Hepatocyte (in vitro differentiated cells): ENCODE results near the gene RASIP1. TPM values are rescaled to one million over a fixed set of nuclear protein-coding genes. Genes with fewer than 3 reads are reported as not detected.
"Not testable (repeated sequence)": the region's sequence is repeated elsewhere in the genome, so short reads cannot be mapped to it uniquely, and the experiment has no call there.

Source experiments
- DNase-seq: peaks from one replicate; pipeline ENCODE4 v3.0.0-alpha.2; 2016; ENCODE audit warnings: low spot score
- H2AFZ ChIP-seq: fragments of 200-600 bp; sonication (generic); 2 replicates; pipeline ENCODE4 v1.6.0; 2016; ENCODE audit warnings: antibody characterized with exemption, mild to moderate bottlenecking
- H3K27ac ChIP-seq: fragments of 200-600 bp; sonication (generic); 2 replicates; pipeline ENCODE4 v1.5.1; 2016; ENCODE audit warnings: mild to moderate bottlenecking
- H3K27me3 ChIP-seq: fragments of 200-600 bp; sonication (generic); 2 replicates; pipeline ENCODE4 v1.6.1; 2016
- H3K36me3 ChIP-seq: fragments of 200-600 bp; sonication (generic); replicated peaks from 2 replicates; pipeline ENCODE4 v1.5.1; 2016; ENCODE audit warnings: low read depth; ENCODE audit not compliant: insufficient read depth
- H3K4me1 ChIP-seq: fragments of 200-600 bp; sonication (generic); 2 replicates; pipeline ENCODE4 v1.5.1; 2016; ENCODE audit warnings: mild to moderate bottlenecking, moderate library complexity; ENCODE audit not compliant: insufficient read depth
- H3K4me2 ChIP-seq: fragments of 200-600 bp; sonication (generic); 2 replicates; pipeline ENCODE4 v1.6.0; 2016
- H3K4me3 ChIP-seq: fragments of 200-600 bp; sonication (generic); 2 replicates; pipeline ENCODE4 v1.5.1; 2016; ENCODE audit warnings: mild to moderate bottlenecking
- H3K79me2 ChIP-seq: fragments of 200-600 bp; sonication (generic); 2 replicates; pipeline ENCODE4 v1.6.0; 2017; ENCODE audit warnings: mild to moderate bottlenecking
- H3K9me2 ChIP-seq: fragments of 200-600 bp; sonication (generic); replicated peaks from 2 replicates; pipeline ENCODE4 v1.6.0; 2017; ENCODE audit warnings: mild to moderate bottlenecking; ENCODE audit not compliant: insufficient read depth
- H3K9me3 ChIP-seq: fragments of 200-600 bp; sonication (generic); 2 replicates; pipeline ENCODE4 v1.5.1; 2016; ENCODE audit warnings: low read depth, mild to moderate bottlenecking
- H4K20me1 ChIP-seq: fragments of 200-600 bp; sonication (generic); 2 replicates; pipeline ENCODE4 v1.6.0; 2016; ENCODE audit warnings: mild to moderate bottlenecking; ENCODE audit not compliant: insufficient read depth, poor library complexity, severe bottlenecking
- EZH2 ChIP-seq: fragments of 200-600 bp; sonication (generic); IDR thresholded peaks from 2 replicates; pipeline ENCODE4 v1.6.1; 2016; ENCODE audit warnings: antibody characterized with exemption, mild to moderate bottlenecking, borderline replicate concordance
- EZH2phosphoT487 ChIP-seq: fragments of 200-600 bp; sonication (generic); IDR thresholded peaks from one replicate; pipeline ENCODE4 v1.6.1; 2018; ENCODE audit warnings: antibody characterized with exemption, mild to moderate bottlenecking, low read depth, moderate library complexity; ENCODE audit not compliant: unreplicated experiment, severe bottlenecking
- WGBS: methylation state at CpG from one replicate; pipeline ENCODE4 v1.1.6; 2016; ENCODE audit warnings: low lambda C conversion rate; ENCODE audit errors: missing lambda C conversion rate; 5-methylcytosine and 5-hydroxymethylcytosine counted together
- polyA plus RNA-seq: library from polyadenylated mRNA; unstranded; fragments of >200 nt; fragmentation: Nextera tagmentation; extraction: Ambion mirVana; gene quantifications from 2 replicates; pipeline ENCODE4 v1.2.1, GENCODE V29; 2016
- total RNA-seq: library from RNA; depleted of rRNA; stranded (reverse); fragments of >200 nt; gene quantifications from 2 replicates; pipeline ENCODE4 v1.2.3, GENCODE V29; 2014
- TF ChIP-seq, protein P1 (sequence below): fragments of 200-600 bp; sonication (generic); IDR thresholded peaks from 2 replicates; pipeline ENCODE4 v1.5.1; 2016; ENCODE audit warnings: antibody characterized with exemption, mild to moderate bottlenecking; ENCODE audit not compliant: poor library complexity

The RASIP1 gene
- total and polyA plus RNA-seq, 2 experiments from 2014 or later = 1.1 to 1.9 TPM

DNA sequence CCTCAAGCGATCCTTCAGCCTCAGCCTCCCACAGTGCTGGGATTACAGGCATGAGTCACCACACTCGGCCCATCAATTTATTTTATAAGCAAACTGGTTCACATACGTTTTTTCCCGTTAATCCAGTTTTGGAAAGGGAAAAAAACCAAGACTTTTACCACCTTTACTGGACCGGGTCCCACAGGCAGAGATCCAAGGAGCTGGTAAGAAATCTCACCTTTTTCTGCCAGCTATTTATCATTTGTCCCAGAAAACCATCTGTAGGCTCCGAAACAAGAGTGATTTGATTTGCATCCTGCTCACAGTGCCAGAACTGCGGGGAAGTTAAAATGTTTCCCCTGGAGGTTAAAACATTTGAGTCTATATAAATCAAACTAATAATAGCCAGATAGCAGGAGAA lies 51.0 kb downstream of the RASIP1 start:
- H3K9me2 ChIP-seq = no peaks in the 10 kb centered on the region
- TF ChIP-seq, protein P1, sequence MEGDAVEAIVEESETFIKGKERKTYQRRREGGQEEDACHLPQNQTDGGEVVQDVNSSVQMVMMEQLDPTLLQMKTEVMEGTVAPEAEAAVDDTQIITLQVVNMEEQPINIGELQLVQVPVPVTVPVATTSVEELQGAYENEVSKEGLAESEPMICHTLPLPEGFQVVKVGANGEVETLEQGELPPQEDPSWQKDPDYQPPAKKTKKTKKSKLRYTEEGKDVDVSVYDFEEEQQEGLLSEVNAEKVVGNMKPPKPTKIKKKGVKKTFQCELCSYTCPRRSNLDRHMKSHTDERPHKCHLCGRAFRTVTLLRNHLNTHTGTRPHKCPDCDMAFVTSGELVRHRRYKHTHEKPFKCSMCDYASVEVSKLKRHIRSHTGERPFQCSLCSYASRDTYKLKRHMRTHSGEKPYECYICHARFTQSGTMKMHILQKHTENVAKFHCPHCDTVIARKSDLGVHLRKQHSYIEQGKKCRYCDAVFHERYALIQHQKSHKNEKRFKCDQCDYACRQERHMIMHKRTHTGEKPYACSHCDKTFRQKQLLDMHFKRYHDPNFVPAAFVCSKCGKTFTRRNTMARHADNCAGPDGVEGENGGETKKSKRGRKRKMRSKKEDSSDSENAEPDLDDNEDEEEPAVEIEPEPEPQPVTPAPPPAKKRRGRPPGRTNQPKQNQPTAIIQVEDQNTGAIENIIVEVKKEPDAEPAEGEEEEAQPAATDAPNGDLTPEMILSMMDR = no peak
- TF ChIP-seq EZH2 (no peak), EZH2phosphoT487 (no peak)
- H3K36me3 ChIP-seq = no peaks in the 10 kb centered on the region
- no peaks in the 10 kb centered on the region for H4K20me1 ChIP-seq
- H3K9me3 ChIP-seq = no peaks in the 10 kb centered on the region
- H3K4me2 ChIP-seq = no peak overlapping the region
- DNase-seq = no peak
- no peak overlapping the region for H2AFZ ChIP-seq
- no peaks in the 10 kb centered on the region for H3K79me2 ChIP-seq
- H3K4me1 ChIP-seq = peaks cover 17% of the 10 kb centered on the region
- H3K27ac ChIP-seq = no peak overlapping the region
- WGBS = 70% methylated on average over 7 of the region's 7 CpGs
- no peaks in the 10 kb centered on the region for H3K27me3 ChIP-seq
- H3K4me3 ChIP-seq = no peak overlapping the region

DNA sequence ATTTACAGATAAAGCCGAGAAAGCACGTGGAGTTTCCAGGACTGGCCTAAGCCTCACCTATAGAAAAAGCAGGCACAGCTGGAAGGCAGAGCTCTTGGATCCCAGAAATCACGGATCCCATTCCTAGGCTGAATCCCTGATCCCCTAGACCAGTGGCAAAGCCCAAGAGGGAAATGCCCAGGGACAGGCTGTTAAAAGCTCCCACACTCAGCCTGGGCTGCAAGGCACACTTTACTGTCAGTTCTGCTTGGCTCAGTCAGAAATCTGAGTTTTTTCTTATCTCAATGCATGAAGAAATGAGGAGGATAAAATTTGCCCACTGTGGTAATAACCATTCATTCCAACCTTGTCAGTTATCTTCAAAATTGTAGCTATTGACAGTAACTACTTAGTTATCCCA lies 52.6 kb downstream of the RASIP1 start:
- no peak overlapping the region for H2AFZ ChIP-seq
- no peaks in the 10 kb centered on the region for H3K36me3 ChIP-seq
- WGBS = 74% methylated on average over 3 of the region's 3 CpGs
- H3K4me2 ChIP-seq = no peak overlapping the region
- no peaks in the 10 kb centered on the region for H4K20me1 ChIP-seq
- H3K79me2 ChIP-seq = no peaks in the 10 kb centered on the region
- TF ChIP-seq EZH2phosphoT487 (no peak), EZH2 (no peak)
- TF ChIP-seq, protein P1 = no peak
- H3K4me3 ChIP-seq = no peak overlapping the region
- H3K4me1 ChIP-seq = peaks cover 21% of the 10 kb centered on the region
- DNase-seq = no peak
- no peaks in the 10 kb centered on the region for H3K9me2 ChIP-seq
- no peaks in the 10 kb centered on the region for H3K27me3 ChIP-seq
- H3K9me3 ChIP-seq = no peaks in the 10 kb centered on the region
- H3K27ac ChIP-seq = peak overlapping the region; percentile 67

DNA sequence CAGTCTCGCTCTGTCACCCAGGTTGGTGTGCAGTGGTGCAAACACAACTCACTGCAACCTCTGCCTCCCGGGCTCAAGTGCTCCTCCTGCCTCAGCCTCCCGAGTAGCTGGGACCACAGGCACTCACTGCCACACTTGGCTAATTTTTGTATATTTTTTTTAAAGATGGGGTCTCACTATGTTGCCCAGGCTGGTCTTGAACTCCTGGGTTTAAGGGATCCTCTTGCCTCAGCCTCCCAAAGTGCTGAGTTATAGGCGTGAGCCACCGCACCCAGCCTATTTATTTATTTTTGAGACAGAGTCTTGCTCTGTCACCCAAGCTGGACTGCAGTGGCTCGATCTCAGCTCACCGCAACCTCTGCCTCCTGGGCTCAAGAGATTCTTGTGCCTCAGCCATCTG lies 53.8 kb downstream of the RASIP1 start:
- not testable (repeated sequence) for H3K27ac ChIP-seq, DNase-seq, H4K20me1 ChIP-seq, H3K36me3 ChIP-seq, H3K9me3 ChIP-seq, H3K27me3 ChIP-seq, H2AFZ ChIP-seq, H3K4me2 ChIP-seq, H3K9me2 ChIP-seq, H3K79me2 ChIP-seq, H3K4me3 ChIP-seq
- peaks cover 21% of the 10 kb centered on the region for H3K4me1 ChIP-seq
- whole genome bisulfite sequencing = 98% methylated on average over 7 of the region's 7 CpGs

DNA sequence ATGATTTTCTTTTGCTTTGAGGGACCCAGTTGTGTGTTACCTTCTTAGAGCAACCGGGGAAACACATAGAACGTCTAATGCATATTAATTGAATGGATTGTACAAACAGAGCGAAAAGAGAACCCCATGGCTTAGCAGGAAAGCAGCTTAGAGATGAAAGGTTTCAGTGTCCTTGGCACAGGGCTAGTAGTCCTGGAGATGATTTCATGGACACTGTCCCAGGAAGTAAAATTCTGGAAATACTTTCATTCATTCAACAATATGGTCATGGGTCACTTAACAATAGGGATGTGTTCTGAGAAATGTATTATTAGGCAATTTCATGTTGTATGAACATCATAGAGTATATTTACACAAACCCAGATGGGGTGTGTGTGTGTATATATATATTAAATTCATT lies 54.3 kb downstream of the RASIP1 start:
- no peak for DNase-seq
- no peaks in the 10 kb centered on the region for H3K36me3 ChIP-seq
- no peaks in the 10 kb centered on the region for H3K9me2 ChIP-seq
- H3K4me1 ChIP-seq = peaks cover 21% of the 10 kb centered on the region
- H2AFZ ChIP-seq = no peak overlapping the region
- no peaks in the 10 kb centered on the region for H3K9me3 ChIP-seq
- H3K27me3 ChIP-seq = no peaks in the 10 kb centered on the region
- TF ChIP-seq, protein P1 = no peak
- TF ChIP-seq EZH2phosphoT487 = no peak
- no peak for TF ChIP-seq EZH2
- no peaks in the 10 kb centered on the region for H3K79me2 ChIP-seq
- no peak overlapping the region for H3K27ac ChIP-seq
- no peak overlapping the region for H3K4me2 ChIP-seq
- WGBS = 92% methylated on average over 3 of the region's 3 CpGs
- H4K20me1 ChIP-seq = no peaks in the 10 kb centered on the region
- H3K4me3 ChIP-seq = no peak overlapping the region
